Lower leg skin (tissue), 3 donors: ENCODE data around the gene HORMAD1.

Experiments used
- POLR2A ChIP-seq, 2 donors: fragments of 450-650 bp; IDR thresholded peaks; one replicate each; pipeline ENCODE4 v1.6.1; 2016 to 2017; ENCODE audit warnings: antibody characterized with exemption in 2 of 2, mild to moderate bottlenecking in 1 of 2, moderate library complexity in 1 of 2
- TF ChIP-seq, protein P1 (sequence below), 3 donors: fragments of 450-650 bp; IDR thresholded peaks; one replicate each; pipeline ENCODE4 v1.5.1; 2016; ENCODE audit warnings: antibody characterized with exemption in 3 of 3, mild to moderate bottlenecking in 3 of 3, moderate library complexity in 2 of 3

DNA sequence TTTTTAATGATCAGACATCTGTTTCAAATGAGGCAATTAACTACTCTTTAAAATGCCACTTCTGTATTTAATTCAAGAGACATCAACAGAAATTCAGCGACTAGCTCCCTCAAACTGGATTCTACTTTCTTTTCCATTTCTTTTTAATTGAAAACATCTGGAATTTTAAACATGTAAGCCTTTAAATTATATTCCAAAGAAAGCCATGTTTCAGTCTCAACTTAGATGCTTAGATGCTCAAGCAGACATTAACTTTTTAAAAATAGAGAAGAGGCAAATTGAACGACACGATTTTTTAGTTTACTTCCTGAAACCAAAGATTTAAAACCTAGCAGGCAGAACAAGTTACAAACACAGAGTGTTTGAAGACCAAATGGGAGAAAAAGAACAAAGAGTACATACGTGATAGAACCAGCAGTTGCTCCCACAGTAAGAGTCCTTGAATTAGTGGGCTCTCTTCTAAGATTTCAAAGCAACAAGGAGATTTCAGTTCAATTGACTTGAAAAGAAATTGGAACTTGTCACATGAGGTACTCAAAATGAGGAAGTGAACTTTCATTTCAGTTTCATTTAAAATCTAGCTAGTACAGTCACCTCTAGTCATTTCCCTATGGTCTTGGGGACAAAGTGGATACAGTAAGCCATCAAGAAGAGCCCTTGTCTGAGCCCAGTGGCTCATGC, 44.7 kb upstream of the HORMAD1 start, which contains the start of gene CTSS:
- TF ChIP-seq POLR2A (IDR thresholded peaks at IDR 0.05): no peak
- TF ChIP-seq, protein P1, sequence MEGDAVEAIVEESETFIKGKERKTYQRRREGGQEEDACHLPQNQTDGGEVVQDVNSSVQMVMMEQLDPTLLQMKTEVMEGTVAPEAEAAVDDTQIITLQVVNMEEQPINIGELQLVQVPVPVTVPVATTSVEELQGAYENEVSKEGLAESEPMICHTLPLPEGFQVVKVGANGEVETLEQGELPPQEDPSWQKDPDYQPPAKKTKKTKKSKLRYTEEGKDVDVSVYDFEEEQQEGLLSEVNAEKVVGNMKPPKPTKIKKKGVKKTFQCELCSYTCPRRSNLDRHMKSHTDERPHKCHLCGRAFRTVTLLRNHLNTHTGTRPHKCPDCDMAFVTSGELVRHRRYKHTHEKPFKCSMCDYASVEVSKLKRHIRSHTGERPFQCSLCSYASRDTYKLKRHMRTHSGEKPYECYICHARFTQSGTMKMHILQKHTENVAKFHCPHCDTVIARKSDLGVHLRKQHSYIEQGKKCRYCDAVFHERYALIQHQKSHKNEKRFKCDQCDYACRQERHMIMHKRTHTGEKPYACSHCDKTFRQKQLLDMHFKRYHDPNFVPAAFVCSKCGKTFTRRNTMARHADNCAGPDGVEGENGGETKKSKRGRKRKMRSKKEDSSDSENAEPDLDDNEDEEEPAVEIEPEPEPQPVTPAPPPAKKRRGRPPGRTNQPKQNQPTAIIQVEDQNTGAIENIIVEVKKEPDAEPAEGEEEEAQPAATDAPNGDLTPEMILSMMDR (IDR thresholded peaks at IDR 0.05): no peak
